ENCODE measurements around the gene WHAMM.

Gene WHAMM

DNA sequence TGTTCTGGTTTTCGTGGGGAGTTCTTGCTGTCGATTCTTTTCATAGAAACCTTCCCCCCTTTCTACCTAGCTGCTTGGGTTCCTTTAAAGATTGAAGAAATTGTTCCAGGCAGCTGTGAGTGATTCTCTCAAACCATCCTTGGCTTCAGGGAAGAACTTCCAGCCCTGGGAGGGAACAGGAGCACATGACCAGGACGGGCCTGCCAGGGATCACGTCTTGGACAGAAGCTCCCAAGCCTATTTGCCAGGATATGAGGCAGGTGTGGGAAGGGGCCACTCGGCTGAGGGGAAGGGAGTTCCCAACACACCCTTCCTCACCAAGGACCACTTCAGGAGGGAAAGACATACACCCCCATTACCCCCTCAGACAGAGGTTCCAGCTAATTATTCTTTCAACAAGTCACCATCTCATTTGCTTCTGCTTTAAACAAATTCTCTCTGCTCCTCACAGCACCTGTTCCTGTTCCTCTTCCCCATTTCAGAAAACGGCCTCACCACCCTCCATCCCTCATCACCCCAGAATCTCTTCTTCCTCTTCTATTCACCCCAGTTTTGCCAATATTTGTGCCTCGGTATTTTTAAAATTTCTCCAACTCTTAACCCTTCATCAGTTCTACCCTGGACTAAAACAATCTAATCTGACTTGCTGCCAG, 62.5 kb downstream of the WHAMM start:
- no peak for DNase-seq

DNA sequence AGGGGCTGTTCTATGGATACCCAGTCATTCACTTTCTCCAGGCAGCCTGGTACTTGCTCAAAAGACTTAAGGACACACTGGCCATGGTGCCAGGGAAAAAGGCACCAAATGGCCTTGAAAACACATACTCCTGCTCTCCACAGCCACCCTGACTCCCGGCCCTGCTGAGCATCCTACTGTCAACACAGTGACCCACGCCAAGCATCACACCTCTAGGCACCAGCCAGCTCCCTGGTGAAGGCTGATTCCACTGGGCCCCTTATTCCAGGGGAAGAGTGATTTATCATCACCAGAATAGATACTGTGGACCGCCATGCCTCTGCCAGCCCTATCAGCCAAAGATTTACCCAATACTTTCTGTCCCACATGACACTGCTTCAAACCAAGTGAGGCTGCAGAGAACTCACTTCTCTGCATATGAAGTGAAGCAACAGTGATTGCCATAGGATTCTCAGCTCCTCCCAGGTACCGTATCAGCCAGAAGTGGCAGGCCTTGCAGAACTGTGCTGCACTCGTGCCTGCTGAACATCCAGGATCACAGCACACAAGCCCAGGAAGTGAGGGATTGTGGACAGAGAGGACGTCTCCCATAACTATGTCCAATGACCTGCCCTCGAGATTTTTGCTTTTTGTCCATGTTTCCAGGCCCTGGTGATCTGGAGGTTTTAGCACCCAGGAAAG, 63.7 kb downstream of the WHAMM start:
- DNase-seq, result no peak

GRCh38 chr15:82874267-82874666, 64.8 kb downstream of the WHAMM start:
- DNase-seq, result no peak

- DNase-seq, result no peak
Measured at GRCh38 chr15:82874961-82875360, 65.5 kb downstream of the WHAMM start.

GRCh38 chr15:82875411-82876003, 66.1 kb downstream of the WHAMM start:
- no peak for DNase-seq

DNA sequence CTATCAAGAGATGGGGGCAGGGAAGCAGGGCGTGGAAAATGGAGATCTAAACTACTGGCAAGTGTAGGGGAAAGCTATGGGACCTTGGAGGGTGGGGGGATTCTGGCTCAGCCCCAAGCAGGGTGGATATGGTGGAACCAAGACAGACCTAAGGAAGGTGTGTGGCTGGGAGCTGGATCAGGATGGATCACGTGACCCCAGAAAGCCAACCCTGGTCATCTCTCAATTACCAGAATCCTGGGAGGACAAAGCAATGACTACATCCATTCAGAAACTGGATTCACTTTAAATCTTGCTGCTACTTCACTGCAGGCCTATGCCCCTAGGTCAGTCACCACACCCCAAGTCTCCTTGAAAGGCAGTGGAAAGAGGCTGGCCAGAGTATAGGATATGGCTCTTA, 68.4 kb downstream of the WHAMM start:
- DNase-seq, result no peak

- no peak for DNase-seq
Measured at GRCh38 chr15:82878325-82878724, 68.9 kb downstream of the WHAMM start.

DNA sequence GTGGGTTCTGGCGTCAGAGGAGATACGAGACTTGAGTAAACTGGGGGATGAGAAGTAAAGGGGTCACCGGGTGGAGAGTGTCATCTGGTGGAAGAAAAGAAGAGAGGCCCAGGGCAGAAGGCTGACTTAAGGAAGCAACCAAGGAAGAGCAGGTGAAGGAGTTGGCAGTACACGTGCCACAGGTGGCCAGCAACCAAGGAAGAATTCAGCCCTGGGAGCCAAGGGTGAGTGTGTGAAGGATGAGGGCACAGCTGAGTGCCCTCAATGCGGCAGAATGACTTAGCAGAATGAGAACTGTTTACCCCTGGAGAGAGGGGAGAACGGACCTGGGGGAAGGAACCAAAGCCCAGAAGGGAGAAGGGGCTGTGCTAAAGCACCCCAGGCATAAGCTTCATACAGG, 71.3 kb downstream of the WHAMM start:
- DNase-seq, result no peak

DNA sequence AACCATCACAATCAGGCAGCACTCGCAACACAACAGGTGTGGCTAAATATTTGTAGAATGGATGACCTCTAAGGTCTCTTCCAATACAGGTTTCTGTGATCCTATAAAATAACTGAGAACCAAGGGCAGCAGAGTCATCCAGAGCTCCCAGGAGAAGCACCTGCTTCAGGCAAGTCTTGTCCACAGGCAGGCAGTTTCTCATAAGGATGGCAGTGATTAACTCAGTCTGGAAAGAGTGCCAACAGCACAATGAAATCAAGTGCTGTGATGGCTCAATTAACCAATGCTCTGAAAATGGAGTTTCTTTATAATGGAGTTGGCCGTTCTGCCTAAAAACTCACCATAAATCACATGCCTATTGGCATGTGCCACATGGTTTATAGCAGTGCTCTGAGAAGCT, 72.3 kb downstream of the WHAMM start:
- DNase-seq, result no peak

DNA sequence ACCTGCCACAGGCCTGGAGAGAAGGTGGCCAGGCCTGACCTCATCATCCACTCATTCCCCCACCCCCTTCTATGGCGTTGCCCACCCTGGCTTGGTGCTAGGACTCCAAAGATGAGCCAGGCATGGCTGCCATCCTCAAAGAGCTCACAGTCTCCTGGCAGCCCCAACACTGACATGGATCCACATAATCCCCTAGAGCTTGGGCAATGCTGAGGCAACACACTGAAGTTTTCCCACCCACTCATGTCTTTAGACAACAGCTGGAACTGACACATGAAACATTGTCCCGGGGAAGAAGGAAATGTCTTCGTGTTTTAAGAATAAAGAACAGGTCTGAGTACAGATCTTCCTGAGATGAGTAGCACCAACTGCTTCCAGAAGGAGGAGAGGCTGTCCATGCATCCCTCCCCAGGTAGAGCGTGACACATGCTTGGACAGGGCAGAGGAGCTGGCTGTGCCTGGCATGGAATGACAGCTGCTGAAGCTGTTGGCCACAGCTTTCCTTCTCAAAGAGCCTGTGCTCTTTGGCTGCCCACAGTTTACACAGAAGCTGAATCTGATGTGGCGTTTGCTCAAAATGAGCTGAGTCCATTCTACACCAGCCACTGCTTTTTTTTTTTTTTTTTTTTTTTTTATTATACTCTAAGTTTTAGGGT, 73.0 kb downstream of the WHAMM start:
- no peak for DNase-seq
